MM.1S (cell line): ENCODE measurements around the gene ECHS1.

Experiments
- DNase-seq: peaks from one replicate; pipeline ENCODE4 v3.0.0-alpha.2; 2015
- H2AFZ ChIP-seq: fragments of 300-600 bp; sonication (generic); 2 replicates; pipeline ENCODE4 v1.6.0; 2016; ENCODE audit warnings: antibody characterized with exemption, low read length
- H3F3A ChIP-seq: fragments of 300-600 bp; sonication (generic); 2 replicates; pipeline ENCODE4 v1.6.1; 2016; ENCODE audit warnings: mild to moderate bottlenecking, antibody characterized with exemption, low read length, moderate library complexity, mixed read lengths; ENCODE audit not compliant: insufficient read depth
- H3K27ac ChIP-seq: fragments of 300-600 bp; sonication (generic); 2 replicates; pipeline ENCODE4 v1.5.1; 2016; ENCODE audit warnings: mild to moderate bottlenecking, low read length
- H3K27me3 ChIP-seq: fragments of 300-600 bp; sonication (generic); replicated peaks from 2 replicates; pipeline ENCODE4 v1.6.0; 2016; ENCODE audit warnings: low read length; ENCODE audit not compliant: insufficient read depth
- H3K36me3 ChIP-seq: fragments of 300-600 bp; sonication (generic); replicated peaks from 2 replicates; pipeline ENCODE4 v1.6.1; 2016; ENCODE audit warnings: mild to moderate bottlenecking, low read length, mixed read lengths; ENCODE audit not compliant: insufficient read depth
- H3K4me1 ChIP-seq: fragments of 300-600 bp; sonication (generic); 2 replicates; pipeline ENCODE4 v1.6.1; 2016; ENCODE audit warnings: low read length, mixed read lengths
- H3K4me2 ChIP-seq: fragments of 300-600 bp; sonication (generic); 2 replicates; pipeline ENCODE4 v1.6.0; 2016; ENCODE audit warnings: low read depth, low read length
- H3K4me3 ChIP-seq: fragments of 300-600 bp; sonication (generic); 2 replicates; pipeline ENCODE4 v1.5.1; 2016; ENCODE audit warnings: low read length, mixed read lengths
- H3K79me2 ChIP-seq: fragments of 300-600 bp; sonication (generic); 2 replicates; pipeline ENCODE4 v1.6.1; 2016; ENCODE audit warnings: mixed run types, low read length, mixed read lengths
- H3K9ac ChIP-seq: fragments of 300-600 bp; sonication (generic); 2 replicates; pipeline ENCODE4 v1.6.1; 2016; ENCODE audit warnings: low read length, mixed read lengths
- H3K9me2 ChIP-seq: fragments of 300-600 bp; sonication (generic); replicated peaks from 2 replicates; pipeline ENCODE4 v1.6.1; 2016; ENCODE audit warnings: mild to moderate bottlenecking, low read length, mixed read lengths; ENCODE audit not compliant: insufficient read depth
- H3K9me3 ChIP-seq: fragments of 300-600 bp; sonication (generic); replicated peaks from 2 replicates; pipeline ENCODE4 v1.6.1; 2016; ENCODE audit warnings: mild to moderate bottlenecking, low read length, mixed read lengths; ENCODE audit not compliant: insufficient read depth
- H4K20me1 ChIP-seq: fragments of 300-600 bp; sonication (generic); 2 replicates; pipeline ENCODE4 v1.6.1; 2016; ENCODE audit warnings: mild to moderate bottlenecking, low read length, moderate library complexity, mixed read lengths; ENCODE audit not compliant: insufficient read depth
- EZH2 ChIP-seq: fragments of 300-600 bp; sonication (generic); optimal IDR thresholded peaks from 2 replicates; pipeline ENCODE3; 2017; ENCODE audit warnings: low read depth, mild to moderate bottlenecking, antibody characterized with exemption, low read length, mixed read lengths
- EZH2phosphoT487 ChIP-seq: fragments of 300-600 bp; sonication (generic); IDR thresholded peaks from 2 replicates; pipeline ENCODE4 v1.6.1; 2018; ENCODE audit warnings: antibody characterized with exemption, low read length
- TF ChIP-seq, protein P1 (sequence below): fragments of 300-600 bp; sonication (generic); IDR thresholded peaks from 2 replicates; pipeline ENCODE4 v1.5.1; 2016; ENCODE audit warnings: antibody characterized with exemption, low read length, mixed read lengths

The ECHS1 gene

DNA sequence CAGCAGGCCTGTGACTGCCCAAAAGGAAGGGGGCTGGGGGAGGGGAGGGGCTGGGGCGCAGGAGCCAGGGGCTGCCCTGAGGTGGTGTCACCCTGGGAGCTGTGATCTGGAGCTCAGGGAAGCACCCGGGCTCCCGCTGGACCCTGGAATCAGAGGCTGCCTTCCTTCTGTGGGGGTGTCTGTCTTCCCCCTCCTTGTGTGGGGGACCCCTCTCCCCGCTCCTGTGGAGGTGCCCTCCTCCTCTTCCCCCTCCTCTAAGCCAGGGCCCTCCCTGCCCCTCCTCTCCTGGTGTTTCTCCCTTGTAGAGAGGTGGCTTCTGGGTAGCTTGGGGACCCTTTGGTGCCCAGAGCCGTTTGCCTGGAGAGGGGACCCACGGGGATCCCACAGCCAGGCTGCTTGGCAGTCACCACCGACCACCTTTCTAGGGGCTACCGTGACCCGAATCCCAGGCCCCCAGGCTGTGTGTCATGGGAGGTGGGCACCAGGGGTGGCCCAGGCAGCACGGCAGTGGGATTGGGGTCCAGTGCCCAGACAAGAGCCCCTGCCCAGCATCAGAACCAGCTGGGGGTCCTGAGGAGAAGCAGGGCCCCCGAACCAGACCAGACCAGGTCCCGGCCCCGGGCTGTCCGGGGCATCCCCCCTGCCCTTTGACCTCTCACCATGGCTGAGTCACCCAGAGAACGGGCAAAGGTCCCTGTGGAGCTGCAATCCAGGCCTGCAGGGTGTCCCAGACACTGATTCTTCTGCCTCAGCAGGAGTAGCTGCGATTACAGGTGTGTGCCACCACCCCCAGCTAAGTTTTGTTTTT lies 25.2 kb downstream of the ECHS1 start:
- Histone ChIP-seq H3K9me2 (no peaks in the 10 kb centered on the region), H3K79me2 (no peaks in the 10 kb centered on the region), H2AFZ (no peak overlapping the region), H3F3A (no peaks in the 10 kb centered on the region), H3K4me1 (no peaks in the 10 kb centered on the region), H3K4me3 (no peak overlapping the region), H3K27ac (no peak overlapping the region), H3K9me3 (no peaks in the 10 kb centered on the region), H4K20me1 (no peaks in the 10 kb centered on the region), H3K27me3 (peaks cover 45% of the 10 kb centered on the region), H3K9ac (no peak overlapping the region), H3K36me3 (no peaks in the 10 kb centered on the region), H3K4me2 (no peak overlapping the region)
- TF ChIP-seq, protein P1, sequence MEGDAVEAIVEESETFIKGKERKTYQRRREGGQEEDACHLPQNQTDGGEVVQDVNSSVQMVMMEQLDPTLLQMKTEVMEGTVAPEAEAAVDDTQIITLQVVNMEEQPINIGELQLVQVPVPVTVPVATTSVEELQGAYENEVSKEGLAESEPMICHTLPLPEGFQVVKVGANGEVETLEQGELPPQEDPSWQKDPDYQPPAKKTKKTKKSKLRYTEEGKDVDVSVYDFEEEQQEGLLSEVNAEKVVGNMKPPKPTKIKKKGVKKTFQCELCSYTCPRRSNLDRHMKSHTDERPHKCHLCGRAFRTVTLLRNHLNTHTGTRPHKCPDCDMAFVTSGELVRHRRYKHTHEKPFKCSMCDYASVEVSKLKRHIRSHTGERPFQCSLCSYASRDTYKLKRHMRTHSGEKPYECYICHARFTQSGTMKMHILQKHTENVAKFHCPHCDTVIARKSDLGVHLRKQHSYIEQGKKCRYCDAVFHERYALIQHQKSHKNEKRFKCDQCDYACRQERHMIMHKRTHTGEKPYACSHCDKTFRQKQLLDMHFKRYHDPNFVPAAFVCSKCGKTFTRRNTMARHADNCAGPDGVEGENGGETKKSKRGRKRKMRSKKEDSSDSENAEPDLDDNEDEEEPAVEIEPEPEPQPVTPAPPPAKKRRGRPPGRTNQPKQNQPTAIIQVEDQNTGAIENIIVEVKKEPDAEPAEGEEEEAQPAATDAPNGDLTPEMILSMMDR, result no peak
- TF ChIP-seq EZH2 (no peak), EZH2phosphoT487 (no peak)
- DNase-seq, result no peak

DNA sequence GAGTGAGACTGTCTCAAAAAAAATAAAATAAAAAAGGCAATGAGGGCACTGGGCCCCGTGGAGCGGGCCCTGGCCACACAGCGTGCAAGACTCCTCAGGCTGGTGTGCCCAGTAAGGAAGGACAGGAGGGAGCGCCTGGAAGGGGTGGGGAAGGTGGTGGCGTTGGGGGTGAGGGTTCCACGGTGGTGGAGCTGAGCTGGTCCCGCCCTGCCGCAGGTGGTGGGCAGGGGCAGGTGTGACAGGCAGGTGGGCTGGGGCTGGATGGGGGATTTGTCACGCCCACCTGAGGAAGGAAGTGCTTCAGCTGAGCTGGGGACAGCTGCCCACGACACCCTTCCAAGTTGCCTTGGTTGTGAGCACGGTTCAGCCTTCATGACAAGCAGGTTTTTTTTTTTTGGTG lies 26.7 kb downstream of the ECHS1 start:
- no peaks in the 10 kb centered on the region for H3F3A ChIP-seq
- no peak overlapping the region for H3K27ac ChIP-seq
- H4K20me1 ChIP-seq, result no peaks in the 10 kb centered on the region
- no peaks in the 10 kb centered on the region for H3K9me3 ChIP-seq
- H3K4me3 ChIP-seq, result no peak overlapping the region
- no peak for TF ChIP-seq EZH2
- TF ChIP-seq EZH2phosphoT487, result no peak
- TF ChIP-seq, protein P1, result no peak
- H3K36me3 ChIP-seq, result no peaks in the 10 kb centered on the region
- H3K9me2 ChIP-seq, result no peaks in the 10 kb centered on the region
- H3K9ac ChIP-seq, result no peak overlapping the region
- H3K4me1 ChIP-seq, result no peaks in the 10 kb centered on the region
- H2AFZ ChIP-seq, result no peak overlapping the region
- DNase-seq, result no peak
- no peaks in the 10 kb centered on the region for H3K79me2 ChIP-seq
- peaks cover 49% of the 10 kb centered on the region for H3K27me3 ChIP-seq
- H3K4me2 ChIP-seq, result no peak overlapping the region

DNA sequence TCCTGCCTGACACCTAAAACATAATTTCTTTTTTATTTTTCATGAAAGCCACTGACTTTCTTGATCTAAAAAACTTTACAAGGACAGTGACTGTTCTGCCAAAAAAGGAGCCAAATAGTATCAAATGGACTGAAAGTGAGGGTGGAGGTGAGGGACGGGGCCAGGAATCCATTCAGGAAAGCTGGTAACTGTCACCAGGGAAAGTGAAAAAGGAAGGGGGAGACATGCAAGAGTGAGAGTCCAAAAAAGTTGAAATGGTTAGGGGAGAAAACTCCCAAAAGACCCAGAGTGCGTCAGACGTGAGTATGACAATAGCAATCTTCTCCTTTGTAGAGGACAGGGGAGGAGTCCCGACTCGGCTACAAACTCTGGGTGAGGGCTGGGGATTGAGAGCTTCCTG lies 28.9 kb downstream of the ECHS1 start:
- no peak for DNase-seq
- TF ChIP-seq, protein P1, result no peak
- no peak for TF ChIP-seq EZH2
- TF ChIP-seq EZH2phosphoT487, result no peak
- peaks cover 61% of the 10 kb centered on the region for H3K27me3 ChIP-seq
- H2AFZ ChIP-seq, result no peak overlapping the region
- no peaks in the 10 kb centered on the region for H3K36me3 ChIP-seq
- H3K4me3 ChIP-seq, result no peak overlapping the region
- H3K9me2 ChIP-seq, result no peaks in the 10 kb centered on the region
- H3K9me3 ChIP-seq, result no peaks in the 10 kb centered on the region
- no peak overlapping the region for H3K27ac ChIP-seq
- no peaks in the 10 kb centered on the region for H3F3A ChIP-seq
- no peak overlapping the region for H3K4me2 ChIP-seq
- no peaks in the 10 kb centered on the region for H4K20me1 ChIP-seq
- H3K4me1 ChIP-seq, result no peaks in the 10 kb centered on the region
- H3K9ac ChIP-seq, result no peak overlapping the region
- no peaks in the 10 kb centered on the region for H3K79me2 ChIP-seq
